HG03575 (cell line): Measurements from ENCODE around the gene NOC3L.

Source experiments
- ATAC-seq: cut with Tn5 transposase; IDR thresholded peaks from one replicate; pipeline ENCODE4 v1.9.1; 2021; ENCODE audit not compliant: unreplicated experiment, insufficient number of reproducible peaks, low FRiP score; ENCODE audit errors: extremely low read depth

NOC3L gene

GRCh38 chr10:94315024-94315451 lies 47.7 kb downstream of the NOC3L start:
- ATAC-seq = no peak

GRCh38 chr10:94310369-94310768 lies 52.4 kb downstream of the NOC3L start:
- no peak for ATAC-seq

- no peak for ATAC-seq
These were observed 53.9 kb downstream of the NOC3L start for GRCh38 chr10:94308866-94309265.

- no peak for ATAC-seq
These were observed 55.6 kb downstream of the NOC3L start for GRCh38 chr10:94307046-94307615.

- no peak for ATAC-seq
These were observed 58.8 kb downstream of the NOC3L start for GRCh38 chr10:94303929-94304328.

DNA sequence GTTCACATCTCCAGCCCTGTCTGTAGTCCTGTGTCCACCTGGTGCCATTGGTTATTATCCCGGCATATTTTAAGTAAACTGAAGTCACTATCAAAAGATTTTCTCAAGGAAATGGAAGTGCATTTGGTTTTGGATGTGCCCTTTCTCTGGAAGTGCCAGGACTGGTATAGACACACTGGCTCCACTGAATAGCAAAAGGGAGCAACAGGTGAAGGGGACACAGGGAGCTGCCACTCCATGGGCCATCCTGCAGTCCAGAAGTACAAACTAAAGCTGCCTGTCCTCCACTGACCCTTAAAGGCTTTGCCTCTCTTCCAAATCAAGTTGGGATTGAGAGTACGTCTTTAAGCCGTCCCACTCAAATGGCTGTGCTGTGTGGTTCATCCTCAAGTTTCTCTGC lies 62.7 kb downstream of the NOC3L start:
- ATAC-seq = no peak

- no peak for ATAC-seq
These were observed 63.3 kb downstream of the NOC3L start for GRCh38 chr10:94299417-94299816.

DNA sequence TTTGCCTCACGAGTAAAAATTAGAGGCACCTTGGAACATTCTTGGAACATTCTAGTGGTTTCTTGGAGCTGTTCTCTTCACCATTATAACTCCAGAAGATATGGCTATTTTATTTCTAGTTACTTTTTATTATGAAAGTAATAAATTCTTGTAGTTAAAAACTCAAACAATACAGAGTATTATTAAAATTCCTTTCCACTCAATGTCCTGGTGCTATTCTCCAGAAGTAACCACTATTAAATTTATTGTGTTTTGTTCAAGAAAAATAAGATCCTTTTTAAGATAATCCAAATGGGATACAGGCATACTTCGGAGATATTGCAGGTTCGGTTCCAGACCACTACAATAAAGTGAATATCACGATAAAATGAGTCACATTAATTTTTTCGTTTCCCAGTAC lies 68.6 kb downstream of the NOC3L start:
- ATAC-seq = no peak

DNA sequence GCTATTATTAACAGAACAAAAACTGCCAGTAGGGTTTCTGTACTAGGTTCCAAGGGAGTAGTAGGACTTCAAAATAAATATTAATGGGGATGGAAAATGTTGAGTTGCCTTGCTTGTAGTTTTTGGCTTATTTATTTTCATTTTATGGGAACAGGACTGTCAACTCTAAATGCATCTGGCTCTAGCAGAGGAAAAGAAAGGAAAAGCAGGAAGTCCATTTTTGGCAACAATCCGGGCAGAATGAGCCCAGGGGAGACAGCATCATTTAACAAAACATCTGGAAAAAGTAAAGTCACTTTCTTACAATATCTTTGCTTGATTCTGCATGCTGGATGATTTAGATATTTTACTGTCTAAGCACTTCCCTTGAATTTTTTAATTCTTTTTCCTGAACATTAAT lies 69.4 kb downstream of the NOC3L start:
- no peak for ATAC-seq

- no peak for ATAC-seq
These were observed 70.2 kb downstream of the NOC3L start for GRCh38 chr10:94292434-94293090.

GRCh38 chr10:94288361-94289101 lies 74.2 kb downstream of the NOC3L start:
- no peak for ATAC-seq

- no peak for ATAC-seq
These were observed 75.4 kb downstream of the NOC3L start for GRCh38 chr10:94287336-94287735.

- ATAC-seq = no peak
These were observed 75.8 kb downstream of the NOC3L start for GRCh38 chr10:94286901-94287300.

GRCh38 chr10:94285271-94285670 lies 77.5 kb downstream of the NOC3L start:
- ATAC-seq = no peak
